Measurements from ENCODE around the gene NRL.

DNA sequence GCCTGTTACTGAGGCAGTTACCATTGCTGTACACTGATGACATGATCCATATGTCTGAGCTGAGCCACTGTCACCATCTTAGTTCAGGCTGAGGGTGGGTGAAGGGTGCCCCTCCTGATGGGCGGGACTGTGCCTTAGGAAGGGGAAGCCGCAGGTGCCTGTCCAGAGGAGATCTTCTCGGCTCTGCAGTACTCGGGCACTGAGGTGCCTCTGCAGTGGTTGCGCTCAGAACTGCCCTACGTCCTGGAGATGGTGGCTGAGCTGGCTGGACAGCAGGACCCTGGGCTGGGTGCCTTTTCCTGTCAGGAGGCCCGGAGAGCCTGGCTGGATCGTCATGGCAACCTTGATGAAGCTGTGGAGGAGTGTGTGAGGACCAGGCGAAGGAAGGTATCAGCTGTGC lies 36.2 kb upstream of the NRL start:
- TF ChIP-seq, protein P1, sequence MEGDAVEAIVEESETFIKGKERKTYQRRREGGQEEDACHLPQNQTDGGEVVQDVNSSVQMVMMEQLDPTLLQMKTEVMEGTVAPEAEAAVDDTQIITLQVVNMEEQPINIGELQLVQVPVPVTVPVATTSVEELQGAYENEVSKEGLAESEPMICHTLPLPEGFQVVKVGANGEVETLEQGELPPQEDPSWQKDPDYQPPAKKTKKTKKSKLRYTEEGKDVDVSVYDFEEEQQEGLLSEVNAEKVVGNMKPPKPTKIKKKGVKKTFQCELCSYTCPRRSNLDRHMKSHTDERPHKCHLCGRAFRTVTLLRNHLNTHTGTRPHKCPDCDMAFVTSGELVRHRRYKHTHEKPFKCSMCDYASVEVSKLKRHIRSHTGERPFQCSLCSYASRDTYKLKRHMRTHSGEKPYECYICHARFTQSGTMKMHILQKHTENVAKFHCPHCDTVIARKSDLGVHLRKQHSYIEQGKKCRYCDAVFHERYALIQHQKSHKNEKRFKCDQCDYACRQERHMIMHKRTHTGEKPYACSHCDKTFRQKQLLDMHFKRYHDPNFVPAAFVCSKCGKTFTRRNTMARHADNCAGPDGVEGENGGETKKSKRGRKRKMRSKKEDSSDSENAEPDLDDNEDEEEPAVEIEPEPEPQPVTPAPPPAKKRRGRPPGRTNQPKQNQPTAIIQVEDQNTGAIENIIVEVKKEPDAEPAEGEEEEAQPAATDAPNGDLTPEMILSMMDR (conservative IDR thresholded peaks at IDR 0.05; ENCODE audit: low read length): no peak
- no peak for TF ChIP-seq EZH2phosphoT487 (IDR thresholded peaks at IDR 0.05; ENCODE audit: borderline replicate concordance)
